H9 (cell line): ENCODE data around the gene EIF3D. TPM values are rescaled to one million over a fixed set of nuclear protein-coding genes. Genes with fewer than 3 reads are reported as not detected.

Source experiments
- DNase-seq: peaks from one replicate; pipeline ENCODE4 v3.0.0-alpha.2; 2017
- H2AFZ ChIP-seq: one replicate; pipeline ENCODE4 v1.6.1; 2013; ENCODE audit warnings: mild to moderate bottlenecking, low read length, control low read depth, moderate library complexity
- H2AK5ac ChIP-seq: 2 replicates; pipeline ENCODE4 v1.6.1; 2013; ENCODE audit warnings: low read length, control low read depth, mixed read lengths; ENCODE audit not compliant: insufficient read length
- H2BK120ac ChIP-seq: one replicate; pipeline ENCODE4 v1.6.1; 2013; ENCODE audit warnings: low read depth, mild to moderate bottlenecking, low read length, control low read depth, inconsistent platforms; ENCODE audit not compliant: poor library complexity, severe bottlenecking
- H2BK12ac ChIP-seq: 2 replicates; pipeline ENCODE4 v1.6.1; 2013; ENCODE audit warnings: low read length, control low read depth, mixed read lengths, low read depth; ENCODE audit not compliant: insufficient read length
- H2BK15ac ChIP-seq: 2 replicates; pipeline ENCODE4 v1.6.1; 2013; ENCODE audit warnings: low read depth, low read length, control low read depth
- H2BK20ac ChIP-seq: one replicate; pipeline ENCODE4 v1.6.1; 2013; ENCODE audit warnings: low read depth, mild to moderate bottlenecking, low read length, control low read depth, inconsistent platforms; ENCODE audit not compliant: poor library complexity, severe bottlenecking
- H2BK5ac ChIP-seq: 2 replicates; pipeline ENCODE4 v1.6.1; 2013; ENCODE audit warnings: low read length, control low read depth, mixed read lengths; ENCODE audit not compliant: insufficient read length
- H3K14ac ChIP-seq: 2 replicates; pipeline ENCODE4 v1.6.1; 2013; ENCODE audit warnings: low read length, control low read depth; ENCODE audit not compliant: insufficient read depth
- H3K18ac ChIP-seq: 2 replicates; pipeline ENCODE4 v1.6.1; 2013; ENCODE audit warnings: low read depth, mild to moderate bottlenecking, mixed read lengths, low read length, control low read depth; ENCODE audit not compliant: insufficient read length
- H3K23ac ChIP-seq: 2 replicates; pipeline ENCODE4 v1.6.1; 2013; ENCODE audit warnings: low read length, control low read depth, mixed read lengths, low read depth; ENCODE audit not compliant: insufficient read length
- H3K23me2 ChIP-seq: 2 replicates; pipeline ENCODE4 v1.6.1; 2013; ENCODE audit warnings: low read depth, mild to moderate bottlenecking, mixed read lengths, low read length, control low read depth; ENCODE audit not compliant: insufficient read length, poor library complexity, severe bottlenecking
- H3K27ac ChIP-seq: 2 replicates; pipeline ENCODE4 v1.5.1; 2013; ENCODE audit warnings: low read length, control low read depth, mixed read lengths, low read depth; ENCODE audit not compliant: insufficient read length
- H3K27me3 ChIP-seq: 2 replicates; pipeline ENCODE4 v1.6.1; 2013; ENCODE audit warnings: low read length, control low read depth, inconsistent platforms; ENCODE audit not compliant: insufficient read depth
- H3K4ac ChIP-seq: 2 replicates; pipeline ENCODE4 v1.6.1; 2013; ENCODE audit warnings: low read depth, mild to moderate bottlenecking, control low read depth, inconsistent platforms, low read length, moderate library complexity
- H3K4me1 ChIP-seq: 2 replicates; pipeline ENCODE4 v1.6.1; 2013; ENCODE audit warnings: low read length, control low read depth, inconsistent platforms; ENCODE audit not compliant: insufficient read depth
- H3K4me2 ChIP-seq: 2 replicates; pipeline ENCODE4 v1.6.1; 2013; ENCODE audit warnings: low read length, control low read depth, mixed read lengths; ENCODE audit not compliant: insufficient read length, insufficient read depth
- H3K56ac ChIP-seq: 2 replicates; pipeline ENCODE4 v1.6.1; 2013; ENCODE audit warnings: low read depth, mild to moderate bottlenecking, mixed read lengths, low read length, control low read depth; ENCODE audit not compliant: insufficient read length
- H3K79me1 ChIP-seq: 2 replicates; pipeline ENCODE4 v1.6.1; 2013; ENCODE audit warnings: low read depth, mild to moderate bottlenecking, moderate library complexity, low read length, control low read depth, inconsistent platforms; ENCODE audit not compliant: insufficient read depth, poor library complexity, severe bottlenecking
- H3K79me2 ChIP-seq: 2 replicates; pipeline ENCODE4 v1.6.1; 2013; ENCODE audit warnings: low read length, control low read depth, inconsistent platforms; ENCODE audit not compliant: insufficient read depth
- H3K9ac ChIP-seq: 2 replicates; pipeline ENCODE4 v1.6.1; 2013; ENCODE audit warnings: low read length, control low read depth, mixed read lengths; ENCODE audit not compliant: insufficient read length; ENCODE audit errors: extremely low read depth
- H3K9me3 ChIP-seq: one replicate; pipeline ENCODE4 v1.6.1; 2013; ENCODE audit warnings: low read depth, low read length, inconsistent platforms; ENCODE audit not compliant: control insufficient read depth
- H3T11ph ChIP-seq: one replicate; pipeline ENCODE4 v1.6.1; 2013; ENCODE audit warnings: mild to moderate bottlenecking, low read length, control low read depth, inconsistent platforms
- H4K20me1 ChIP-seq: one replicate; pipeline ENCODE4 v1.6.1; 2013; ENCODE audit not compliant: control insufficient read depth, insufficient read length, insufficient read depth
- H4K5ac ChIP-seq: 2 replicates; pipeline ENCODE4 v1.6.1; 2013; ENCODE audit warnings: low read depth, mild to moderate bottlenecking, mixed read lengths, low read length, control low read depth; ENCODE audit not compliant: insufficient read length
- H4K8ac ChIP-seq: replicated peaks from 2 replicates; pipeline ENCODE4 v1.6.1; 2013; ENCODE audit warnings: low read length, control low read depth, mixed read lengths, low read depth; ENCODE audit not compliant: insufficient read length
- H4K91ac ChIP-seq: 2 replicates; pipeline ENCODE4 v1.6.1; 2013; ENCODE audit warnings: low read depth, mild to moderate bottlenecking, moderate library complexity, mixed read lengths, low read length, control low read depth; ENCODE audit not compliant: insufficient read length
- H3K27ac Mint-ChIP-seq, 3 experiments: 2 replicates in 2 of 3; 3 replicates in 1 of 3; pipeline ENCODE4 v1.8.0; 2020 to 2021; ENCODE audit warnings: mixed read lengths in 3 of 3, mild to moderate bottlenecking in 1 of 3, moderate library complexity in 1 of 3
- H3K27me3 Mint-ChIP-seq: 2 replicates; pipeline ENCODE4 v1.8.0; 2021; ENCODE audit warnings: low read depth, mild to moderate bottlenecking, moderate library complexity, mixed read lengths
- H3K36me3 Mint-ChIP-seq, 3 experiments: 2 replicates in 2 of 3; 3 replicates in 1 of 3; pipeline ENCODE4 v1.8.0; 2020 to 2021; ENCODE audit warnings: low read depth in 3 of 3, mixed read lengths in 3 of 3; ENCODE audit not compliant: insufficient read depth in 1 of 3
- H3K4me1 Mint-ChIP-seq, 2 experiments: 2 replicates each; pipeline ENCODE4 v1.8.0; 2020; ENCODE audit warnings: mixed read lengths in 2 of 2
- H3K4me3 Mint-ChIP-seq, 2 experiments: 2 replicates in 1 of 2; 3 replicates in 1 of 2; pipeline ENCODE4 v1.8.0; 2020 to 2021; ENCODE audit warnings: mild to moderate bottlenecking in 2 of 2, mixed read lengths in 2 of 2, moderate library complexity in 1 of 2
- H3K9me3 Mint-ChIP-seq, 2 experiments: 2 replicates in 1 of 2; 3 replicates in 1 of 2; pipeline ENCODE4 v1.8.0; 2020; ENCODE audit warnings: mild to moderate bottlenecking in 2 of 2, mixed read lengths in 2 of 2, moderate library complexity in 1 of 2
- CTCF ChIP-seq: fragments of 200-600 bp; sonication (generic); conservative IDR thresholded peaks from 3 replicates; pipeline ENCODE4 v1.8.0; 2021; ENCODE audit warnings: antibody characterized with exemption, mild to moderate bottlenecking
- WGBS: extraction: QIAGEN DNeasy Blood & Tissue Kit; methylation state at CpG from one replicate; pipeline ENCODE4 v1.1.7; 2013; ENCODE audit warnings: missing lambda C conversion rate, low lambda C conversion rate, mixed read lengths; ENCODE audit not compliant: insufficient read length; ENCODE audit errors: extremely low coverage; 5-methylcytosine and 5-hydroxymethylcytosine counted together
- total RNA-seq: library from RNA; stranded (reverse); gene quantifications from 2 replicates; pipeline ENCODE4 v1.2.1, GENCODE V29; 2021

Gene EIF3D
- total RNA-seq, 1 experiment from 2014 or later, result 198 TPM

GRCh38 chr22:36470994-36471331, 58.0 kb downstream of the EIF3D start:
- Histone ChIP-seq H3K23me2 (no peaks in the 10 kb centered on the region), H4K5ac (no peak overlapping the region), H2AFZ (no peak overlapping the region), H3K56ac (no peak overlapping the region), H2BK15ac (no peak overlapping the region), H2BK20ac (no peak overlapping the region), H4K20me1 (no peaks in the 10 kb centered on the region), H3K27me3 (no peaks in the 10 kb centered on the region), H3K4me2 (no peak overlapping the region), H3K18ac (no peak overlapping the region), H2BK12ac (no peak overlapping the region), H3K4me1 (no peaks in the 10 kb centered on the region), H3K9me3 (no peaks in the 10 kb centered on the region), H4K8ac (no peak overlapping the region), H3K14ac (no peak overlapping the region), H2AK5ac (no peak overlapping the region), H4K91ac (no peak overlapping the region), H2BK5ac (no peak overlapping the region), H3K27ac (no peak overlapping the region), H3T11ph (no peak overlapping the region), H3K79me1 (no peaks in the 10 kb centered on the region), H2BK120ac (no peak overlapping the region), H3K79me2 (no peaks in the 10 kb centered on the region), H3K23ac (no peak overlapping the region), H3K4ac (no peak overlapping the region), H3K9ac (no peak overlapping the region)
- Mint-ChIP-seq H3K4me3 (no peak overlapping the region), H3K9me3 (no peaks in the 10 kb centered on the region), H3K27me3 (no peaks in the 10 kb centered on the region), H3K27ac (peak overlapping the region in 1 of 3 experiments; percentile 75; a peak in 1 of 7 replicates), H3K4me1 (peaks cover 4% of the 10 kb centered on the region in 2 experiments; a peak in 3 of 4 replicates), H3K36me3 (peaks cover 5 to 41% (median 40%) of the 10 kb centered on the region in 3 experiments; a peak in 5 of 7 replicates)
- no peak for TF ChIP-seq CTCF
- no CpG with 5 or more reads among the region's 10 CpGs for WGBS
- DNase-seq, result no peak
